DND-41 (cell line): ENCODE measurements around the gene PRKCZ.
"Not testable (repeated sequence)": the region's sequence is repeated elsewhere in the genome, so short reads cannot be mapped to it uniquely, and the experiment has no call there.

Experiments
- ATAC-seq: fragments of 200-7000 bp; cut with Tn5 transposase; 3 replicates; pipeline ENCODE4 v1.9.1; 2021; ENCODE audit warnings: low read depth; ENCODE audit not compliant: insufficient read depth
- DNase-seq: peaks from one replicate; pipeline ENCODE4 v3.0.0-alpha.2; 2020
- H2AFZ ChIP-seq: 2 replicates; pipeline ENCODE4 v1.6.0; 2012; ENCODE audit warnings: low read depth, low read length
- H3K27ac ChIP-seq: 2 replicates; pipeline ENCODE4 v1.5.1; 2012; ENCODE audit warnings: low read length, inconsistent platforms
- H3K27me3 ChIP-seq: fragments of 200-600 bp; sonication (generic); 2 replicates; pipeline ENCODE4 v1.6.0; 2012; ENCODE audit warnings: low read length, mild to moderate bottlenecking, inconsistent platforms; ENCODE audit not compliant: insufficient read depth, poor library complexity
- H3K36me3 ChIP-seq: 2 replicates; pipeline ENCODE4 v1.5.1; 2012; ENCODE audit warnings: low read length, inconsistent platforms; ENCODE audit not compliant: insufficient read depth
- H3K4me1 ChIP-seq: 2 replicates; pipeline ENCODE4 v1.5.1; 2012; ENCODE audit warnings: mild to moderate bottlenecking, low read length; ENCODE audit not compliant: insufficient read depth
- H3K4me2 ChIP-seq: 2 replicates; pipeline ENCODE4 v1.6.0; 2012; ENCODE audit warnings: mild to moderate bottlenecking, moderate library complexity, low read length, inconsistent platforms; ENCODE audit not compliant: insufficient read depth
- H3K4me3 ChIP-seq, 2 experiments: fragments of 200-600 bp in 1 of 2; shearing (Covaris generic) in 1 of 2; 2 replicates each; pipeline ENCODE4 v1.5.1; 2012 to 2016; ENCODE audit warnings: inconsistent platforms in 2 of 2, low read length in 2 of 2, mild to moderate bottlenecking in 2 of 2, low read depth in 1 of 2, moderate library complexity in 1 of 2
- H3K79me2 ChIP-seq: 2 replicates; pipeline ENCODE4 v1.6.0; 2012; ENCODE audit warnings: low read length, inconsistent platforms; ENCODE audit not compliant: insufficient read depth
- H3K9ac ChIP-seq: 2 replicates; pipeline ENCODE4 v1.6.0; 2012; ENCODE audit warnings: low read depth, mild to moderate bottlenecking, inconsistent platforms, low read length, moderate library complexity
- H3K9me3 ChIP-seq: 2 replicates; pipeline ENCODE4 v1.5.1; 2012; ENCODE audit warnings: low read length, moderate library complexity, mild to moderate bottlenecking, inconsistent platforms; ENCODE audit not compliant: insufficient read depth, severe bottlenecking
- H4K20me1 ChIP-seq: 2 replicates; pipeline ENCODE4 v1.6.0; 2012; ENCODE audit warnings: low read length; ENCODE audit not compliant: insufficient read depth
- CTCF ChIP-seq: IDR thresholded peaks from 2 replicates; pipeline ENCODE4 v1.5.1; 2012; ENCODE audit warnings: borderline replicate concordance, low read length, moderate library complexity, mild to moderate bottlenecking; ENCODE audit not compliant: poor library complexity, severe bottlenecking; ENCODE audit errors: extremely low read depth
- EZH2 ChIP-seq: IDR thresholded peaks from 3 replicates; pipeline ENCODE4 v1.6.1; 2012; ENCODE audit warnings: borderline replicate concordance, low read depth, mild to moderate bottlenecking, moderate library complexity, low read length, inconsistent platforms; ENCODE audit not compliant: severe bottlenecking

PRKCZ gene

GRCh38 chr1:2119886-2120285, 69.7 kb downstream of the PRKCZ start:
- H3K27me3 ChIP-seq = peaks cover 11% of the 10 kb centered on the region
- no peaks in the 10 kb centered on the region for H4K20me1 ChIP-seq
- H3K9ac ChIP-seq = no peak overlapping the region
- H3K4me1 ChIP-seq = no peaks in the 10 kb centered on the region
- no peak overlapping the region for H3K27ac ChIP-seq
- no peaks in the 10 kb centered on the region for H3K79me2 ChIP-seq
- ATAC-seq (no peak), DNase-seq (no peak)
- no peaks in the 10 kb centered on the region for H3K36me3 ChIP-seq
- no peak overlapping the region for H3K4me2 ChIP-seq
- no peak overlapping the region for H3K4me3 ChIP-seq
- H2AFZ ChIP-seq = no peak overlapping the region
- TF ChIP-seq EZH2 = no peak
- no peak for TF ChIP-seq CTCF
- H3K9me3 ChIP-seq = peaks cover 12% of the 10 kb centered on the region

GRCh38 chr1:2121101-2121691, 71.0 kb downstream of the PRKCZ start:
- Histone ChIP-seq H3K4me2 (no peak overlapping the region), H4K20me1 (no peaks in the 10 kb centered on the region), H3K9me3 (peaks cover 12% of the 10 kb centered on the region), H3K9ac (no peak overlapping the region), H3K79me2 (no peaks in the 10 kb centered on the region), H3K4me1 (no peaks in the 10 kb centered on the region), H2AFZ (no peak overlapping the region), H3K27me3 (no peaks in the 10 kb centered on the region), H3K36me3 (no peaks in the 10 kb centered on the region), H3K27ac (no peak overlapping the region), H3K4me3 (no peak overlapping the region)
- ATAC-seq (no peak), DNase-seq (no peak)
- TF ChIP-seq EZH2 = no peak
- no peak for TF ChIP-seq CTCF

- not testable (repeated sequence) for H3K27ac ChIP-seq, H3K4me1 ChIP-seq, H3K79me2 ChIP-seq, H3K4me2 ChIP-seq, H3K27me3 ChIP-seq, H3K4me3 ChIP-seq, H2AFZ ChIP-seq, ATAC-seq, H4K20me1 ChIP-seq, DNase-seq, H3K9ac ChIP-seq, H3K36me3 ChIP-seq
- H3K9me3 ChIP-seq = peaks cover 12% of the 10 kb centered on the region
These were observed 71.6 kb downstream of the PRKCZ start for GRCh38 chr1:2121794-2122193.

GRCh38 chr1:2124446-2125198, 74.4 kb downstream of the PRKCZ start:
- no peaks in the 10 kb centered on the region for H3K79me2 ChIP-seq
- no peak overlapping the region for H3K4me3 ChIP-seq
- no peak overlapping the region for H2AFZ ChIP-seq
- H3K9ac ChIP-seq = no peak overlapping the region
- peaks cover 9% of the 10 kb centered on the region for H3K27me3 ChIP-seq
- no peak overlapping the region for H3K4me2 ChIP-seq
- no peak for ATAC-seq
- H4K20me1 ChIP-seq = 0 out of 2 replicates have a peak, but pooled peaks cover 4% of the 10 kb centered on the region
- H3K36me3 ChIP-seq = no peaks in the 10 kb centered on the region
- peaks cover 7% of the 10 kb centered on the region for H3K4me1 ChIP-seq
- H3K9me3 ChIP-seq = peaks cover 7% of the 10 kb centered on the region
- H3K27ac ChIP-seq = no peak overlapping the region
- TF ChIP-seq CTCF (no peak), EZH2 (no peak)
- no peak for DNase-seq
